Gastroesophageal sphincter (tissue), 2 donors: ENCODE measurements around the gene ADCY10.

Source experiments
- POLR2A ChIP-seq, 2 donors: fragments of 450-650 bp; IDR thresholded peaks; one replicate each; pipeline ENCODE4 v1.6.1; 2017; ENCODE audit warnings: antibody characterized with exemption in 2 of 2, mild to moderate bottlenecking in 2 of 2, moderate library complexity in 1 of 2
- POLR2AphosphoS5 ChIP-seq: sonication (generic); formaldehyde crosslinking; IDR thresholded peaks from one replicate; pipeline ENCODE4 v1.6.1; 2017; ENCODE audit warnings: antibody characterized with exemption

GRCh38 chr1:167797015-167797414, 116.9 kb downstream of the ADCY10 start:
- TF ChIP-seq POLR2AphosphoS5 (peak; percentile 97), POLR2A (IDR thresholded peaks at IDR 0.05) (no peak)
